NCI-H748 (cell line): ENCODE measurements around the gene TENM4.
"Not testable (repeated sequence)": the region's sequence is repeated elsewhere in the genome, so short reads cannot be mapped to it uniquely, and the experiment has no call there.

ENCODE experiments used
- DNase-seq: peaks from one replicate; lab custom pipeline; 2025; ENCODE audit not compliant: unreplicated experiment; lab: John Stamatoyannopoulos, UW

TENM4 gene

GRCh38 chr11:79226126-79226525 lies 214.7 kb downstream of the TENM4 start:
- DNase-seq, result no peak

- not testable (repeated sequence) for DNase-seq
These were observed 218.7 kb downstream of the TENM4 start for GRCh38 chr11:79222163-79222562.

- DNase-seq, result no peak
These were observed 219.2 kb downstream of the TENM4 start for GRCh38 chr11:79221444-79222130.

GRCh38 chr11:79220171-79220570 lies 220.7 kb downstream of the TENM4 start:
- no peak for DNase-seq

GRCh38 chr11:79219186-79220045 lies 221.4 kb downstream of the TENM4 start:
- no peak for DNase-seq

- DNase-seq, result no peak
These were observed 228.1 kb downstream of the TENM4 start for GRCh38 chr11:79212741-79213190.

GRCh38 chr11:79209540-79210266 lies 231.1 kb downstream of the TENM4 start:
- DNase-seq, result peak; percentile 10

GRCh38 chr11:79208126-79208525 lies 232.7 kb downstream of the TENM4 start:
- DNase-seq, result no peak

GRCh38 chr11:79206951-79207350 lies 233.9 kb downstream of the TENM4 start:
- no peak for DNase-seq

- no peak for DNase-seq
These were observed 235.0 kb downstream of the TENM4 start for GRCh38 chr11:79205786-79206185.

- DNase-seq, result no peak
These were observed 239.0 kb downstream of the TENM4 start for GRCh38 chr11:79201677-79202347.

GRCh38 chr11:79200398-79201070 lies 240.3 kb downstream of the TENM4 start:
- DNase-seq, result no peak

GRCh38 chr11:79199729-79200354 lies 241.0 kb downstream of the TENM4 start:
- DNase-seq, result no peak

GRCh38 chr11:79198898-79199250 lies 242.0 kb downstream of the TENM4 start:
- DNase-seq, result no peak

- no peak for DNase-seq
These were observed 242.5 kb downstream of the TENM4 start for GRCh38 chr11:79198203-79198897.

GRCh38 chr11:79196950-79197349 lies 243.9 kb downstream of the TENM4 start:
- no peak for DNase-seq

GRCh38 chr11:79195209-79195608 lies 245.6 kb downstream of the TENM4 start:
- no peak for DNase-seq

GRCh38 chr11:79193663-79194310 lies 247.0 kb downstream of the TENM4 start:
- DNase-seq, result no peak

- no peak for DNase-seq
These were observed 248.0 kb downstream of the TENM4 start for GRCh38 chr11:79192836-79193235.
